Measurements from ENCODE around the gene TRRAP. TPM values are rescaled to one million over a fixed set of nuclear protein-coding genes. Genes with fewer than 3 reads are reported as not detected.

TRRAP gene
- polyA plus RNA-seq, 1 donor (not counting 4 experiments of a cell fraction or from before 2014, with no cell fraction given): 6.1 TPM

- DNase-seq (ENCODE audit: low read depth, low spot score): no peak
- FAIRE-seq: no peak
- H3K79me2 ChIP-seq (ENCODE audit: control insufficient read depth, insufficient read depth, low read length): no peaks in the 10 kb centered on the region
- peaks cover 1% of the 10 kb centered on the region for H3K9me1 ChIP-seq (ENCODE audit: control insufficient read depth, extremely low read depth, insufficient read depth, low read length)
- dilution Hi-C loops (cut with MboI; ENCODE audit: extremely low pct_ligation_motif_present, low sequenced_read_pairs): no loop called here
- H3K9ac ChIP-seq (ENCODE audit: control insufficient read depth, extremely low read depth, insufficient read depth, low read length): no peak overlapping the region
- H3K4me2 ChIP-seq (ENCODE audit: control insufficient read depth, extremely low read depth, insufficient read depth, low read depth, low read length): no peak overlapping the region
- H3K9me3 ChIP-seq (ENCODE audit: control insufficient read depth, low read depth, low read length): no peaks in the 10 kb centered on the region
- no peak overlapping the region for H3K27ac ChIP-seq (ENCODE audit: control insufficient read depth, insufficient read depth, low read length)
- H3K36me3 ChIP-seq (ENCODE audit: control insufficient read depth in 2 of 2, extremely low read depth in 1 of 2, insufficient read depth in 2 of 2, low read length in 2 of 2): peaks cover 35 to 51% of the 10 kb centered on the region in 2 experiments
- H3K4me1 ChIP-seq (ENCODE audit: control insufficient read depth, extremely low read depth, insufficient read depth, low read length): no peaks in the 10 kb centered on the region
- H3K27me3 ChIP-seq (ENCODE audit: control insufficient read depth, extremely low read depth, insufficient read depth, low read length): no peaks in the 10 kb centered on the region
- no peak for TF ChIP-seq EZH2 (IDR thresholded peaks at IDR 0.05; ENCODE audit: low read length)
- TF ChIP-seq, protein P1, sequence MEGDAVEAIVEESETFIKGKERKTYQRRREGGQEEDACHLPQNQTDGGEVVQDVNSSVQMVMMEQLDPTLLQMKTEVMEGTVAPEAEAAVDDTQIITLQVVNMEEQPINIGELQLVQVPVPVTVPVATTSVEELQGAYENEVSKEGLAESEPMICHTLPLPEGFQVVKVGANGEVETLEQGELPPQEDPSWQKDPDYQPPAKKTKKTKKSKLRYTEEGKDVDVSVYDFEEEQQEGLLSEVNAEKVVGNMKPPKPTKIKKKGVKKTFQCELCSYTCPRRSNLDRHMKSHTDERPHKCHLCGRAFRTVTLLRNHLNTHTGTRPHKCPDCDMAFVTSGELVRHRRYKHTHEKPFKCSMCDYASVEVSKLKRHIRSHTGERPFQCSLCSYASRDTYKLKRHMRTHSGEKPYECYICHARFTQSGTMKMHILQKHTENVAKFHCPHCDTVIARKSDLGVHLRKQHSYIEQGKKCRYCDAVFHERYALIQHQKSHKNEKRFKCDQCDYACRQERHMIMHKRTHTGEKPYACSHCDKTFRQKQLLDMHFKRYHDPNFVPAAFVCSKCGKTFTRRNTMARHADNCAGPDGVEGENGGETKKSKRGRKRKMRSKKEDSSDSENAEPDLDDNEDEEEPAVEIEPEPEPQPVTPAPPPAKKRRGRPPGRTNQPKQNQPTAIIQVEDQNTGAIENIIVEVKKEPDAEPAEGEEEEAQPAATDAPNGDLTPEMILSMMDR (optimal IDR thresholded peaks at IDR 0.05 in 1 of 3, IDR thresholded peaks at IDR 0.05 in 1 of 3, conservative IDR thresholded peaks at IDR 0.05 in 1 of 3; ENCODE audit: extremely low read depth in 1 of 3, insufficient read depth in 2 of 3, low read length in 3 of 3): no peak
- no peak overlapping the region for H3K4me3 ChIP-seq (ENCODE audit: control insufficient read depth in 2 of 3, extremely low read depth in 1 of 3, insufficient read depth in 2 of 3, low read depth in 1 of 3, low read length in 3 of 3)
- no peaks in the 10 kb centered on the region for H4K20me1 ChIP-seq (ENCODE audit: control insufficient read depth, extremely low read depth, insufficient read depth, low read length)
- no peak overlapping the region for H2AFZ ChIP-seq (ENCODE audit: control insufficient read depth, low read length)
These were observed 129.9 kb downstream of the TRRAP start for GRCh38 chr7:99008181-99008631.

DNA sequence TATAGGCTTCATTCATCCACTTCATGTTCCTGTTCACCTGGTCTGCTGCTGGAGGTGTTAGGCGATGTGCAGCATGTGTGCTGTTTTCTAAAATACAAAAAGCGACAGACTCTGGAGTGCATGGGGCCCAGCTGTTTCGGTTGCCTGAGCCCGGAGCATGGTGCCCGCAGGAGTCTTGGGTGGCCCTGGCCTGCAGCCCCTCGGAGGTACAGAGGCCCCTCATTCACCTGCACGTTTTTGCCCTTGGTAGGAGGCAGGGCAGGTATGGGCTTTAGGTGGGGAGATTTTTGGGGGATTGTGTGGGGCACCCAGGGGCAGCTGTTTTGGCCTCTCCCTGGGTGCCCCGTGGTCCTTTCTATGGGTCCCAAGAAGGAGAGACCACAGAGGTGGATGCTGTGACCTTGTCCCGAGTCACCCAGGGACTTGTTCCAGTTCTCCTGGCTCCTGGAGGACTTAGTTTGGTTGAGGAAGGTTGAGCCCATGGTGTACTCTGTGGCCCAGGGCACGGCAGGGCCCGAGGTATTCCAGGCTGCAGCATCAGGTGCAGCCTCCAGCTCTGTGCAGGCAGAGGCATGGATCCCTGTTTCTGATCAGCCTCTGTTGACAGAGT, 130.7 kb downstream of the TRRAP start:
- Histone ChIP-seq H3K27ac (ENCODE audit: control insufficient read depth, insufficient read depth, low read length) (no peak overlapping the region), H3K27me3 (ENCODE audit: control insufficient read depth, extremely low read depth, insufficient read depth, low read length) (no peaks in the 10 kb centered on the region), H3K4me1 (ENCODE audit: control insufficient read depth, extremely low read depth, insufficient read depth, low read length) (no peaks in the 10 kb centered on the region), H3K9me1 (ENCODE audit: control insufficient read depth, extremely low read depth, insufficient read depth, low read length) (no peaks in the 10 kb centered on the region), H3K4me3 (ENCODE audit: control insufficient read depth in 2 of 3, extremely low read depth in 1 of 3, insufficient read depth in 2 of 3, low read depth in 1 of 3, low read length in 3 of 3) (no peak overlapping the region), H3K36me3 (ENCODE audit: control insufficient read depth in 2 of 2, extremely low read depth in 1 of 2, insufficient read depth in 2 of 2, low read length in 2 of 2) (peaks cover 35 to 58% of the 10 kb centered on the region in 2 experiments), H4K20me1 (ENCODE audit: control insufficient read depth, extremely low read depth, insufficient read depth, low read length) (no peaks in the 10 kb centered on the region), H3K4me2 (ENCODE audit: control insufficient read depth, extremely low read depth, insufficient read depth, low read depth, low read length) (no peak overlapping the region), H2AFZ (ENCODE audit: control insufficient read depth, low read length) (no peak overlapping the region), H3K9ac (ENCODE audit: control insufficient read depth, extremely low read depth, insufficient read depth, low read length) (no peak overlapping the region), H3K79me2 (ENCODE audit: control insufficient read depth, insufficient read depth, low read length) (no peaks in the 10 kb centered on the region), H3K9me3 (ENCODE audit: control insufficient read depth, low read depth, low read length) (no peaks in the 10 kb centered on the region)
- DNase-seq (ENCODE audit: low read depth, low spot score): no peak
- dilution Hi-C loops (cut with MboI; ENCODE audit: extremely low pct_ligation_motif_present, low sequenced_read_pairs): no loop called here
- FAIRE-seq: no peak
- no peak for TF ChIP-seq EZH2 (IDR thresholded peaks at IDR 0.05; ENCODE audit: low read length)
- TF ChIP-seq, protein P1 (optimal IDR thresholded peaks at IDR 0.05 in 1 of 3, IDR thresholded peaks at IDR 0.05 in 1 of 3, conservative IDR thresholded peaks at IDR 0.05 in 1 of 3; ENCODE audit: extremely low read depth in 1 of 3, insufficient read depth in 2 of 3, low read length in 3 of 3): no peak
